GM12873 (cell line): ENCODE results near the gene MBD2.

ENCODE experiments used
- TF ChIP-seq, protein P1 (sequence below): IDR thresholded peaks from 2 replicates; pipeline ENCODE4 v1.5.1; 2012; ENCODE audit warnings: low read depth, mild to moderate bottlenecking, moderate library complexity, low read length, control low read depth; ENCODE audit not compliant: insufficient read depth; ENCODE audit errors: missing control alignments

Gene MBD2

DNA sequence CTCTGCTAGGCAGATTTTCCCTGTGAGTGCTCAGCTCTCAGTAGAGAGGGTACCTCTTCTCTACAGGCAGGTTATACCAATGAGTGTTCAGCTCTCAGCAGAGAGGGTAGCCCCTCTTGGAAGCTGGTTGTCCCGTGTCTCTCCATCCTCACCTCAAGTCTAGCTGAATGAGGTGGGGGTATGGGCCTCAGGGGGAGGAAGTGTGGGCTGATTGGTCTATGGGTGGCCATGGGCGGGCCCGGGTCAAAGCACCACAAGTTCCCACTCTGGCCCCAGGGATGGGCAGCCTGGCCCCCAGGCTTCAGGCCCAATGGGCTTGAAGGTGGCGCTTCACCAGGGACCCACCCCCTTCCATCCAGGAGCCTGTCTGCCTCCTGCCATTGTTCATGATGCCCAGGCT, 17.0 kb upstream of the MBD2 start:
- TF ChIP-seq, protein P1, sequence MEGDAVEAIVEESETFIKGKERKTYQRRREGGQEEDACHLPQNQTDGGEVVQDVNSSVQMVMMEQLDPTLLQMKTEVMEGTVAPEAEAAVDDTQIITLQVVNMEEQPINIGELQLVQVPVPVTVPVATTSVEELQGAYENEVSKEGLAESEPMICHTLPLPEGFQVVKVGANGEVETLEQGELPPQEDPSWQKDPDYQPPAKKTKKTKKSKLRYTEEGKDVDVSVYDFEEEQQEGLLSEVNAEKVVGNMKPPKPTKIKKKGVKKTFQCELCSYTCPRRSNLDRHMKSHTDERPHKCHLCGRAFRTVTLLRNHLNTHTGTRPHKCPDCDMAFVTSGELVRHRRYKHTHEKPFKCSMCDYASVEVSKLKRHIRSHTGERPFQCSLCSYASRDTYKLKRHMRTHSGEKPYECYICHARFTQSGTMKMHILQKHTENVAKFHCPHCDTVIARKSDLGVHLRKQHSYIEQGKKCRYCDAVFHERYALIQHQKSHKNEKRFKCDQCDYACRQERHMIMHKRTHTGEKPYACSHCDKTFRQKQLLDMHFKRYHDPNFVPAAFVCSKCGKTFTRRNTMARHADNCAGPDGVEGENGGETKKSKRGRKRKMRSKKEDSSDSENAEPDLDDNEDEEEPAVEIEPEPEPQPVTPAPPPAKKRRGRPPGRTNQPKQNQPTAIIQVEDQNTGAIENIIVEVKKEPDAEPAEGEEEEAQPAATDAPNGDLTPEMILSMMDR = no peak

DNA sequence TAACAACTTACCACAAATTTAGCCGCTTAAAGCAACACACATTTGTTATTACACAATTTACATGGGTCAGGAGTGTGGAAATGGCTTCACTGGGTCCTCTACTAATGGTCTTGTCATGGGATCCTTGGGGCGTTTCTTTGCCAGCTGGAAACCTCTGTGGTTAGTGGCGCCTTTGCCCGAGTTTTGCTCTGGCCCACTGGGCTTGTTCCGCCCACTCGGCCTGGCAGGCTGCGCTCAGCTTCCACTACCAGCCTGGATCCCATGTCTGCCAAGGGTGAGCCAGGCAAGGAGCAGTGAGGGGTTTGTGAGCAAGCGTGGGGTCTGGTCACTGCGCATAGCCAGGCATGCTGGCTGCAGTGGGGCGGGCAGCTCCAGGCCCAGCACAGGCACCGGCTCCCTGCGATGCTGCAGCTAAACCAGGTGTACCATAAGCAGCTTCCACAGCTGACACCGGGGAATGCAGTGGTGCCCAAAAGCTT, 16.2 kb upstream of the MBD2 start:
- TF ChIP-seq, protein P1 = no peak

DNA sequence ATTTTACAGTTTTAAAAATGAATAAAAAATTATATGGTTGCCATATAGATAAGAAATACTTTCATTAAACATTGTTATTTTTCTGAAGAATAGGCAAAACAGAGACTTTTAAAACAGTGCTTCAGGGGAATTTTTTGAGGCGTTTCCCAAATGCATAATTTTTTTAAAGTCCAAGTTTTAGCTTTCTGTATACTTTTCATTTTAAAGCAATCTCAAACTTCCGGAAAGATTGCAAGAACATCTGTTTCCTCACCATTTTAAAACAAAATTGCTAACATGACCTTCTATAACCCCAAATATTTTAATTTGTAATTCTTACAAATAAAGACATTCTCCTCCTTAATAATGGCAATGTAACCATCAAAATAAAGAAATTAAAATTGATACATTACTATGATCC, 15.1 kb upstream of the MBD2 start:
- TF ChIP-seq, protein P1 = no peak

DNA sequence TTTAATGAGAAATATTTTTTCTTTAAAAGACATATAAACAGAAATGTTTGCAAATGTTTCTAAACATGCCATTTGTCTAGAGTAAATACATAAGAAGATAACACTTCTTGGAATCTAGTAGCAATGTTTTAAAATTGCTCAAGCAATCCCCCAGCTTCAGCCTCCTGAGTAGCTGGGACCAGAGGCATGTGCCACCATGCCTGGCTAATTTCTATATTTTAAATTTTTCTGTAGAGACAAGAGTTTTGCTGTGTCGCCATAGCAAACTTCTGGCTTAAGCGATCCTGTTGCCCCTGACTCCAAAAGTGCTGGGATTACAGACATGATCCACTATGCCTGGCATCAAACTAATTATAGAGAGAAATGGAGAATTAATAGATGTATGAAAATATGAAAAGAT, 14.6 kb upstream of the MBD2 start:
- TF ChIP-seq, protein P1 = no peak

DNA sequence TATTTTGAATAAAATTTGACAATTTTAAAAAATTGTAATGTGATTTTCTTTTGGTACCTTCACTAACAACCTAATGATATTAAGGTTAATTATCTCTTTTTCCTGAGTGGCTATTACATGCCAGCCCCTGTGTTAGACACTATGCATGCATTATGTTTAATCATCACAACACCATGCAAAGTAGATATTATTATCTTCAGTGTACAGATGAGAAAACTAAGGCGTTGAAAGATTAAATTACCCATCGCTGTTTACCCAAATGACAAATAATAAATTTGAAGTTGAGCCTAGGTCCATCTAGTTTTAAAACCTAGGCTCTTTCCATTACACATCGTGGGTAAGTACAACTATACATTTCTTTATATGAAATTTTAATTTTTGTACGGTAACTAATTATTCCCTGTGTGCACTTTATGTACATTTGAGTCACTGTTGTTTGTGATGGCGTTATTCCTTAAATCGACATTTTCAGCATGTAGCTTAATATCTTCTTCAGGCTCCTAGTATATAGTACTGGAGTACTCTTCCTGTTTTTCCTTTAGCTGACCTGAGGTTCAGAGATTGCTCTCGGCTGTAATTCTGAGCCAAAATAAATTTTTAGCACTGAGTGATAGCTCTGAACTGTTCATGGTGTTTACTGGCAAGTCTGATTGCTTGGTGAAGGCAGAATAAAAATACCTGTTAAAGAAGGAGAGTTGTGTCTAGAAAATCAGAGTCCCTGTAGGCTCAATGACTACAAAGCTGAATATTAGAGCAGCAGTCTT, 13.9 kb upstream of the MBD2 start:
- TF ChIP-seq, protein P1 = no peak

DNA sequence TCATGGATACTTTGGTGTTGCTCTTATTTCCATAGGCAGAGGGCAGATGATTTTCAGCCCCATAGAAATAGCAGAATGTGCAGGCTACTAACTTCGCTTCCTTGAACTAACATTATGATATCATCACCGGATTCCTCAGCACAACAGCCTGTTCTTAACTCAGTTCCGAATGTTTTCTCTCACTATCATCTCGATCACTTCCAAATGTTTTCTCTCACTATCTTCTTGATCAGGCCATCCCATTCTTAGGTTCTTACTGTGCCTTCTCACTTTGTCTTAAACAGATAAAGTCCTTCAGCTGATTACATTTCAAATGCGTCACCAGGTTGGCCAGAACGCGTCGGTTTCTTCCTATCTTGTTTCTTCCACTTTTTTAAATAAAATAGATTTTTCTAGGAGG, 11.4 kb upstream of the MBD2 start:
- TF ChIP-seq, protein P1 = no peak

DNA sequence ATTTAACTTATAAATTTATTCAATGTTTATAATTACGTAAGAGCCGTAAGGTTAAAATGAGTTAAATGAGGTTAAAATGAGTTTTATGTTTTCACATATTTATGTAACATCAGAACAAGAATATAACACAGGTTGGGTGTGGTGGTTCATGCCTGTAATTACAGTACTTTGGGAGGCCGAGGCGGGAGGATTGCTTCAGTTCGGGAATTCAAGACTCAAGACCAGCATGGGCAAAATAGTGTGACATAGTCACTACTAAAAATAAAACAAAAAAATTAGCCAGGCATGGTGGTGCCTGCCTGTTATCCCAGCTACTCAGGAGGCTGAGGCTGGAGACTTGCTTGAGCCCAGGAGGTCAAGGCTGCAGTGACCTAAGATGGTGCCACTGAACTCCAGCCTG, 9.3 kb upstream of the MBD2 start:
- TF ChIP-seq, protein P1 = no peak

DNA sequence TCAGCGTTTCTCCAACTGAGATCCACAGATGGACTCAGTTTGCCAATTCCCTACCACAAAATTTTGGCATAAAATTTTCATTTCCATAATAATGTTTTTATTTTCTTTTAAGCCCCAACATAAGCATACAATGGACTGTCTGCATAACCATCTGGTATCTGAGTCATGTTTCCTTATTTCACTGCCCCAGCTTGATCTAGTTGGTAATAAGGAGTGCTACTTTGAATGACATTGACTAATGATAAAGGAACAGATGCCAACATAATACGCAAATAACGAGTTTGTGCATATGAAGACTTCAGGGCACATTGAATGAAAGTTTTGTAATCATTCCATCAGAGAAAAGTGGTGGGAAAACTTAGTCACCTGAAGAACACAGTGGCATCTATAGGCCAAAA, 8.8 kb upstream of the MBD2 start:
- TF ChIP-seq, protein P1 = no peak
